Astrocyte (in vitro differentiated cells and primary cell): ENCODE data around the gene PSMC3IP. TPM values are rescaled to one million over a fixed set of nuclear protein-coding genes. Genes with fewer than 3 reads are reported as not detected.
A peak's percentile ranks its signal among the peaks of the same experiment; 100 is the strongest.

Source experiments
- DNase-seq: peaks from one replicate; pipeline ENCODE4 v3.0.0-alpha.2; 2010; ENCODE audit warnings: low read depth
- FAIRE-seq: peaks from 2 replicates; lab custom pipeline; 2011; peaks lifted over from hg19 to GRCh38; lab: Jason Lieb, UNC
- H2AFZ ChIP-seq: 2 replicates; pipeline ENCODE4 v1.6.0; 2012; ENCODE audit warnings: low read depth, low read length, inconsistent platforms
- H3K27ac ChIP-seq: 2 replicates; pipeline ENCODE4 v1.5.1; 2011; ENCODE audit warnings: low read depth, low read length, inconsistent platforms
- H3K27me3 ChIP-seq: 2 replicates; pipeline ENCODE4 v1.6.0; 2011; ENCODE audit warnings: low read length, inconsistent platforms; ENCODE audit not compliant: insufficient read depth
- H3K36me3 ChIP-seq: 2 replicates; pipeline ENCODE4 v1.5.1; 2011; ENCODE audit warnings: low read length, inconsistent platforms; ENCODE audit not compliant: insufficient read depth
- H3K4me1 ChIP-seq: 2 replicates; pipeline ENCODE4 v1.5.1; 2011; ENCODE audit warnings: low read length, inconsistent platforms; ENCODE audit not compliant: insufficient read depth
- H3K4me2 ChIP-seq: 2 replicates; pipeline ENCODE4 v1.6.0; 2012; ENCODE audit warnings: low read length, inconsistent platforms
- H3K4me3 ChIP-seq: 2 replicates; pipeline ENCODE4 v1.5.1; 2011; ENCODE audit warnings: low read depth, mild to moderate bottlenecking, low read length, inconsistent platforms; ENCODE audit not compliant: insufficient read depth
- H3K79me2 ChIP-seq: 2 replicates; pipeline ENCODE4 v1.6.0; 2012; ENCODE audit warnings: mild to moderate bottlenecking, low read length, inconsistent platforms; ENCODE audit not compliant: insufficient read depth
- H3K9ac ChIP-seq: 2 replicates; pipeline ENCODE4 v1.6.0; 2012; ENCODE audit warnings: mild to moderate bottlenecking, low read length, inconsistent platforms
- H3K9me3 ChIP-seq: 2 replicates; pipeline ENCODE4 v1.5.1; 2012; ENCODE audit warnings: low read depth, mild to moderate bottlenecking, low read length, inconsistent platforms; ENCODE audit not compliant: insufficient read depth
- H4K20me1 ChIP-seq: 2 replicates; pipeline ENCODE4 v1.6.0; 2012; ENCODE audit warnings: low read length, inconsistent platforms; ENCODE audit not compliant: insufficient read depth
- H3K27ac Mint-ChIP-seq: one replicate; pipeline ENCODE4 v1.8.0; 2021; ENCODE audit warnings: mild to moderate bottlenecking, mixed read lengths; ENCODE audit not compliant: unreplicated experiment
- H3K27me3 Mint-ChIP-seq: one replicate; pipeline ENCODE4 v1.8.0; 2021; ENCODE audit warnings: low read depth, mixed read lengths; ENCODE audit not compliant: unreplicated experiment
- H3K36me3 Mint-ChIP-seq: one replicate; pipeline ENCODE4 v1.8.0; 2021; ENCODE audit warnings: low read depth, mixed read lengths; ENCODE audit not compliant: unreplicated experiment
- H3K4me1 Mint-ChIP-seq: one replicate; pipeline ENCODE4 v1.8.0; 2021; ENCODE audit warnings: low read depth, mixed read lengths; ENCODE audit not compliant: unreplicated experiment
- H3K4me3 Mint-ChIP-seq: one replicate; pipeline ENCODE4 v1.8.0; 2021; ENCODE audit warnings: mild to moderate bottlenecking, moderate library complexity, mixed read lengths; ENCODE audit not compliant: unreplicated experiment
- H3K9me3 Mint-ChIP-seq: one replicate; pipeline ENCODE4 v1.8.0; 2021; ENCODE audit warnings: mild to moderate bottlenecking, mixed read lengths; ENCODE audit not compliant: unreplicated experiment
- CTCF ChIP-seq: IDR thresholded peaks from 2 replicates; pipeline ENCODE4 v1.5.1; 2011; ENCODE audit warnings: low read depth, mild to moderate bottlenecking, inconsistent platforms, low read length, moderate library complexity; ENCODE audit not compliant: insufficient read depth
- EZH2 ChIP-seq: IDR thresholded peaks from 2 replicates; pipeline ENCODE4 v1.6.1; 2012; ENCODE audit warnings: mild to moderate bottlenecking, low read length, inconsistent platforms; ENCODE audit not compliant: insufficient read depth
- total RNA-seq: library from RNA; stranded (reverse); gene quantifications from 2 replicates; pipeline ENCODE4 v1.2.1, GENCODE V29; 2021

The PSMC3IP gene
- total RNA-seq, 1 donor from 2014 or later = 8.7 TPM

GRCh38 chr17:42526031-42526444, 51.5 kb downstream of the PSMC3IP start:
- H3K4me1 Mint-ChIP-seq = peaks cover 52% of the 10 kb centered on the region
- H2AFZ ChIP-seq = no peak overlapping the region
- H3K9me3 ChIP-seq = no peaks in the 10 kb centered on the region
- peak; percentile 62 for DNase-seq
- no peak for FAIRE-seq
- no peaks in the 10 kb centered on the region for H3K9me3 Mint-ChIP-seq
- H3K36me3 Mint-ChIP-seq = peaks cover 11% of the 10 kb centered on the region
- no peak overlapping the region for H3K9ac ChIP-seq
- H3K36me3 ChIP-seq = no peaks in the 10 kb centered on the region
- no peaks in the 10 kb centered on the region for H3K27me3 ChIP-seq
- H3K27me3 Mint-ChIP-seq = no peaks in the 10 kb centered on the region
- H3K4me1 ChIP-seq = peaks cover 40% of the 10 kb centered on the region
- H3K4me3 ChIP-seq = no peak overlapping the region
- H3K27ac ChIP-seq = peak overlapping the region; percentile 30
- peak overlapping the region; percentile 84 for H3K27ac Mint-ChIP-seq
- H3K79me2 ChIP-seq = no peaks in the 10 kb centered on the region
- no peaks in the 10 kb centered on the region for H4K20me1 ChIP-seq
- H3K4me3 Mint-ChIP-seq = no peak overlapping the region
- no peak for TF ChIP-seq EZH2
- no peak for TF ChIP-seq CTCF
- H3K4me2 ChIP-seq = peak overlapping the region; percentile 28

GRCh38 chr17:42525221-42525620, 52.3 kb downstream of the PSMC3IP start:
- FAIRE-seq = no peak
- Histone ChIP-seq H3K27ac (peak overlapping the region; percentile 30), H4K20me1 (no peaks in the 10 kb centered on the region), H3K79me2 (no peaks in the 10 kb centered on the region), H3K36me3 (no peaks in the 10 kb centered on the region), H3K27me3 (no peaks in the 10 kb centered on the region), H3K4me3 (no peak overlapping the region), H2AFZ (no peak overlapping the region), H3K9ac (no peak overlapping the region), H3K4me2 (no peak overlapping the region), H3K4me1 (peaks cover 48% of the 10 kb centered on the region), H3K9me3 (no peaks in the 10 kb centered on the region)
- peak; percentile 95 for DNase-seq
- H3K27ac Mint-ChIP-seq = peak overlapping the region; percentile 97
- peaks cover 11% of the 10 kb centered on the region for H3K36me3 Mint-ChIP-seq
- no peaks in the 10 kb centered on the region for H3K27me3 Mint-ChIP-seq
- peak overlapping the region; percentile 69 for H3K4me3 Mint-ChIP-seq
- TF ChIP-seq EZH2 (no peak), CTCF (no peak)
- peaks cover 57% of the 10 kb centered on the region for H3K4me1 Mint-ChIP-seq
- no peaks in the 10 kb centered on the region for H3K9me3 Mint-ChIP-seq

- FAIRE-seq = no peak
- Histone ChIP-seq H3K9me3 (no peaks in the 10 kb centered on the region), H4K20me1 (no peaks in the 10 kb centered on the region), H3K27me3 (no peaks in the 10 kb centered on the region), H3K36me3 (no peaks in the 10 kb centered on the region), H3K4me1 (peaks cover 70% of the 10 kb centered on the region), H3K27ac (no peak overlapping the region), H3K79me2 (no peaks in the 10 kb centered on the region), H3K4me3 (no peak overlapping the region), H3K9ac (no peak overlapping the region), H2AFZ (no peak overlapping the region), H3K4me2 (no peak overlapping the region)
- no peaks in the 10 kb centered on the region for H3K27me3 Mint-ChIP-seq
- H3K4me3 Mint-ChIP-seq = no peak overlapping the region
- peaks cover 11% of the 10 kb centered on the region for H3K36me3 Mint-ChIP-seq
- H3K27ac Mint-ChIP-seq = peak overlapping the region; percentile 89
- TF ChIP-seq CTCF (no peak), EZH2 (no peak)
- H3K4me1 Mint-ChIP-seq = peaks cover 77% of the 10 kb centered on the region
- H3K9me3 Mint-ChIP-seq = no peaks in the 10 kb centered on the region
- no peak for DNase-seq
Observed at GRCh38 chr17:42522798-42523278, 54.7 kb downstream of the PSMC3IP start.
